HG02798 (cell line): ENCODE data around the gene MED28.
"Not testable (repeated sequence)": the region's sequence is repeated elsewhere in the genome, so short reads cannot be mapped to it uniquely, and the experiment has no call there.

Source experiments
- ATAC-seq: cut with Tn5 transposase; IDR thresholded peaks from one replicate; pipeline ENCODE4 v1.9.1; 2021; ENCODE audit warnings: mild to moderate bottlenecking; ENCODE audit not compliant: unreplicated experiment, poor library complexity

The MED28 gene, protein sequence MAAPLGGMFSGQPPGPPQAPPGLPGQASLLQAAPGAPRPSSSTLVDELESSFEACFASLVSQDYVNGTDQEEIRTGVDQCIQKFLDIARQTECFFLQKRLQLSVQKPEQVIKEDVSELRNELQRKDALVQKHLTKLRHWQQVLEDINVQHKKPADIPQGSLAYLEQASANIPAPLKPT

DNA sequence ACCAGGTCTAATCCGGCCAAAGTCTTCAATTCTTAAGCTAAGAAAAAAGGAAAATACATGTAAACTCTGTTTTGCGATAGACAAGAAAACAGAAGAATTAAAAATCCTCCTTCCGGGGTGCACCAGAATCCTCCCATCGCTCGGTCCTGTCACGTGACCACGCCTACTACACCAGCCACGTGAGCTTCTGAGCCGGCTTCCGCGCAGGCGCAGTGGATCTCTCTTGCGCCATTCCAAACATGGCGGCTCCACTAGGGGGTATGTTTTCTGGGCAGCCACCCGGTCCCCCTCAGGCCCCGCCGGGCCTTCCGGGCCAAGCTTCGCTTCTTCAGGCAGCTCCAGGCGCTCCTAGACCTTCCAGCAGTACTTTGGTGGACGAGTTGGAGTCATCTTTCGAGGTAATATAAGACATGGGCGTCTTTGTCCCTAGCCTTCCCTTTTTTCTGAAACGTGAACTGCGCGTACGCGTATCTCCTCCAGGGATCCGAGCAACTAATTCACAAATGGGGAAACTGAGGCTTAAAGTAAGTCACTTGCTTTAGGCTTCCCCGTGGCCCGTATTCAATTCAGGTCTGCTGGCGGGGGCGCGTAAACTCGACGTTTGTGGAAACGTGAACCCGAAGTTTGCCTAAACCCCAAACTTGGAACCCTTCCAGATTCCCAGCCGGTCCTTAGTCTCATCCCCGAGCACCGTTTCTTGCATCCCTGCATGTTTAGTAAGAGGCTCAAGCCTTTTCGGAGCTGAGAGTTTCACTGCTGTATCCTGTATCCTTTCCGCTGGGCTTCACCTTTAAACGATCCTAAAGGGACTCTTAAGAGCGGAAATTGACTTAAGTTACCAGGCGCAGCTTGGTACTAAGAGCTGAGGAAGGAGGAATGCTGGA, at the start of gene MED28:
TSS of gene MED28 (plus strand) at position 226 of the 884 bp plus-strand sequence. CDS start at position 240, 14 bp downstream.
- peak; percentile 97 for ATAC-seq

DNA sequence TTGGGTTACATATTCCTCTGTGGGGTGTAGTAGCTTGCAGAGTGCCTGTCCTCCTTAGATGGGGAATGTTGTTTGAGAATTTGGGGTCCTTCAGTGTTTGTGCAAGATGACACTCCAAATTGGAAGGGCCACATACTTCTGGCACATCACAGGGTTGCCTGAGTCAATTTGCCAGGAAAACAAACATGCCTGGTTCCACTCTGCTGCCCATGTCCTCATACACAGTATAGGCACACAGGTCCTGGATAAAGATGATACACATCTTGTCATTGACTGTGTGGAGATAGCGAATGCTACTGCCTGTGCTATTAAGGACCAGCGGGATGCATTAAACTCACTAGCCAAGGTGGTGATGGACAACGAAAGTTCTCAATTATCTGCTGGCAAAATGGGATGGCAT, 48.6 kb upstream of the MED28 start:
- ATAC-seq: no peak

DNA sequence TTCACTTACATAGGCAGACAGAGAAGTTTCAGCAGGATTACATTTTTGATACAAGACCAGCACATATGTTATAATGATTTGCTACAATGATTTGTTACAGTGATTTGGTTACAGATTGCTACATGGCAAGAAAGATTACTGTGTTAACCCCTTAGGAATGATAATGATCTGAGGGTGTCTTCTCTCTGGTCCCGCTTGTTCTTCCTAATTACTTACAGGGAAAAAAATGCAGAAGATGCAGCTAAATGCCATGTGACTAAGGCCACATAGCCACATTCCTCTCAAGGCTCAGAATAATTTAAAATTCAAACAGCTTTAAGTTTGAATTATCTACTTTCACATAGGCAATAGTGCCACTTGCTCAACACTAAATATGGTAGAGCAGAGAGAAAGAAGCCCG, 47.2 kb upstream of the MED28 start:
- ATAC-seq: no peak

GRCh38 chr4:17574206-17574605, 40.2 kb upstream of the MED28 start:
- no peak for ATAC-seq

DNA sequence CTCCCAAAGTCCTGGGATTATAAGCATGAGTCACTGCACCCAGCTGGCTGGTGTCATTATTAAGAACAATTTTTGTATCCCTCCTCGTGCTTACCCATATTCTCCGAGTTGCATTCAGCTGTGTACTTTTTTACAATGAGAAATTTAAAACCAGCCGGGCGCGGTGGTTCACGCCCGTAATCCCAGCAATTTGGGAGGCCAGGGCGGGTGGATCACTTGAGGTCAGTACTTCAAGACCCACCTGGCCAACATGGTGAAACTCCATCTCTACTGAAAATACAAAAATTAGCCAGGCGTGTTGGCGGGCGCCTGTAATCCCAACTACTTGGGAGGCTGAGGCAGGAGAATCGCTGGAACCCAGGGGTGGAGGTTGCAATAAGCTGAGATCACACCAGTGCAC, 39.3 kb upstream of the MED28 start:
- not testable (repeated sequence) for ATAC-seq

DNA sequence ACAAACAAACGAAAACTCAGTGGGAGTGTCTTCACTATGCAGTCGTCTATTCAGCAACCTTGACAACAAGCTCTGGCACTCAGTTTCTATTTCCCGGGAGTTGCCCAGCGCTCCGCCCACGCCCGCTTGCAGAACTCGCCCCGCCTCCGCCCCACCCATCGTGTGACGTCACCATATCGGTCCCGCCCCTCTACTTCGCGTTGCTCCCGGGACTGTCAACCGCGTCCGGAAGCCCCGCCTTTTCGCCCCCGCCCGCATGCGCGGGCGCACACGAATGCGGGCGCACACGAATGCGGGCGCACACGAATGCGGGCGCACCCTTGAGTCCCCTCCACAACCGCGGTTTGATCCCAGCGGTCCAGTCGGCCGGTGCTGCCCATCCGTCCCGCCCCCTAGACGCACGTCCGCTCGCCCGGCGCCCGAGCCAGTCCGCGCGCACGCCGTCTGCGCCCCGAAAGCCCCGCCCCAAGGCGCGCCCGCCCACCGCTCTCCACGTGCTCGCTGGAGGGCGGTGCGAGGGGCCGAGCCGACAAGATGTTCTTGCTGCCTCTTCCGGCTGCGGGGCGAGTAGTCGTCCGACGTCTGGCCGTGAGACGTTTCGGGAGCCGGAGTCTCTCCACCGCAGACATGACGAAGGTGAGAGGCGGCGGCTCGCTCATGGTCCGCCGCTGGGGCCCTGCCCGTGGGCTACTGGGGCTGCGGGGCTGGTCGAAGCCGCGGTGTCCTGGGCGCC, 37.3 kb upstream of the MED28 start, which contains the start of gene LAP3:
TSS of gene LAP3 (plus strand) at position 267 of the 733 bp plus-strand sequence. CDS start at position 535, 268 bp downstream.
- peak; percentile 89 for ATAC-seq

- ATAC-seq: peak; percentile 14
Observed at GRCh38 chr4:17577665-17578481, 36.6 kb upstream of the MED28 start.

DNA sequence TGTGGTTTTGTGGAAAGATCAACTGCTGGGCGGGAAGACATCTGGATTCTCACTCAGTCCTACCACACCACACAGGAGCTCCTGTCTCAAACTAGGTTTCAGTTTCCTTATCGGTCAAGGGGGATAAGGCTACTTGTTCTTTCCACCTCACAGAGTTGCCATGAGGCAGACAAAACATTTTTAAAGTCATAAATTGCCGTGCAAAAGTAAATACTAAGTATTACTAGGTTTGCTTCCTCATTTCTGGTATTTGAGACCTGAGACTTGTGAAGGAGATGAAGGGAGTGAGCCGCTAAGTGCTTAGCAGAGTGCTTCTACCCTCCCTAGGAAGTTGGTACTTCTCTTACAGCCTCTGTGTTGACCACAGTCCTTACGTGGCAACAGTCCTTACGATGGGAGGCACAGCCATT, 36.0 kb upstream of the MED28 start:
- peak; percentile 28 for ATAC-seq

DNA sequence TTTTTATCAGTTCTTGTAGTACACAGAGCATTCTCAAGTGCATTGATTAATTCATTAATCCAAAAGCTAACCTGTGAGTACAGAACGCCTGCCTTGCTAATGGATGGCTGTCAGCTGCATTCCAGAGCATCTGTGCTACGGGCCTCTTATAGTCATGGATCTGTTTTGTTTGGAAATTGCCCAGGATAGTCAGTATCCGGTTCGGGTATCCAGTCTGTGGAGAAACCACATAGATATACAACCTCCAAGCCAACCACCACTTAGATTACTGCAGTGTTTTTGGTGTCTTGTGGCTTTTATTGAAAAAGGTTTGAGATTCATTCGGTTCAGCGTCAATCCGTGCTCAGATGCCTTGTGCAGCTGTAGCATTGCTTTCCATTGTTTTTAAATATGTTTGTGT, 33.5 kb upstream of the MED28 start:
- no peak for ATAC-seq

DNA sequence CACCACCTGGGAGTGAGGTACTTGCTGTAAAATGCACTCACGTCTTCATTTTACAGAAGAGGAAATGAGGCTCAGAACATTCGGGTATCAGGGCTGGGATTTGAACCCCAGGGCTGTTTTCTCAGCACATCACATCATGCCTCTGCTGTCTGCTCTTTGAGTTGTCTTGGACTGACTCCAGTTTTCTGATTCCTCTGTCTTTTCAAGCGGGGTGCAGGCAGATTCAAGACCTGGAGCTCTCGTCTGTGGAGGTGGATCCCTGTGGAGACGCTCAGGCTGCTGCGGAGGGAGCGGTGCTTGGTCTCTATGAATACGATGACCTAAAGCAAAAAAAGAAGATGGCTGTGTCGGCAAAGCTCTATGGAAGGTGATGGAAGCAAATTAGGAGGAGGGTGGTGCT, 31.2 kb upstream of the MED28 start:
- no peak for ATAC-seq

DNA sequence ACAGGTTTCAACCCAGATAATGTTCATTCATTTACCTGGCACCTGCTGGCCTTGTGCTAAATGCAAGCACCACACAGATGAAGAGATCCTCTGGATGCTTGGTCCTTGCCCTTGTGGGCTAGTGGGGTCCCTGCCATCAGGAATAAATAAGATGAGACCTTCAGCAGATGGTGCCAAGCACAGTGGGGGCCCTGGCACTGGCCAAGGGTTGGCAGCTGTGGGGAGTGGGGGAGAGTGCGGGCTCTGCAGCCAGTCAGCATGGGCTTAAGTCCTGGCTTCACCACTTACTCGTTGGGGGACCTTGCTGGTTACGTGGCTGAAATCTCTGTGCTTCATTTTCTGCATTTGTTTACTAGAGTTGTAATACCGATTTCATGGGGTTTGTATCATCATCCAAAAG, 30.5 kb upstream of the MED28 start:
- no peak for ATAC-seq

GRCh38 chr4:17584521-17585213, 29.8 kb upstream of the MED28 start:
- no peak for ATAC-seq

DNA sequence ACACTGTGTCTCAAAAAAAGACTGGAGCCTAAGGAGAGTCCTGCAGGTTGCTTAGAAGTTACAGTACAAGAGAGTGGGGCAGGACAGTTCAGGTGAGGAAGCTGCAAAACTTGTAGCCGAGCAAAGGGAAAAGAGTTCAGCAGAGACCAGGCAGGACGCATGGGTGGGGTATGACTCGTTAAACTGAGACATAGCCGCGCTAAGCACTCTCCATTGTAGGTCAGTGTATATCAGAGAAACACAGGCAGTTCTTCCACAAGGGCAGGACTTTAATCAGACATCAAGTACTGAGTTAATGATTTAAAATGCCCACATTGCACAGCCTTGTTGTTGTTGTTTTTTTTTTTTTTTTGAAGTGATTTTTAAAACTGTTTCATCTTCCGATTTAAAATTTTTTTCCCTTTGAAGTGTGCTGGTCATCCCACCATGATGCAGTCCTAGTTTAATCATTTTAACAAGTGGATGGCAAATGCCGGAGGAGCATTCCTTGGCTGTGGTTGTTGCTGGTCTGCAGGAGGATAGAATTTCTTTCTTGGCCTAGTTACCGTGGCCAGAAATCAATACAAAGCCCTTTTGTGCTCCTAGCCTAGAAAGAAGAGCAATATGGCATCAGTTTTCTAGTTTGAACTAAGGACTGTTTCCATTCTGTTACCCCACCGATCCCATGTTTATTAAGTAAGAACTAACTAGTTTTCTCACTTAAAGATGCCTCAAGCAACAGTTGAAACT, 27.2 kb upstream of the MED28 start:
- no peak for ATAC-seq

DNA sequence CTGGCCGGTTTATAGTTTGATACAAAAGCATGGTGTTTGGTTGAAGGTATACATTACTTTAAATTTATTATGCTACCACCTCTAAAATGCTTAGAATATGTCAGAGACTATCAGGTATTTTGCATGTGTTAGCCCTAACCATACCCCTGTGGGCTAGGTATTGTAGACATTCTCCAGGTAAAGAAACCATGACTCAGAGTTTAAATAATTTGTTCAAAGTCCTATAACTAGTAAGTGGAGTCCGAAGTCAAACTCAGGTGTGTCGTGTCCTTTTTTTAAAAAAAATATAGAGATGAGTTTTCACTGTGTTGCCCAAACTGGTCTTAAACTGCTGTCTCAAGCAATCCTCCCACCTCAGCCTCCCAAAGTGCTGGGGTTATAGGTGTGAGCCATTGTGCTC, 25.1 kb upstream of the MED28 start:
- ATAC-seq: no peak

GRCh38 chr4:17595471-17596005, 18.9 kb upstream of the MED28 start:
- ATAC-seq: peak; percentile 88

DNA sequence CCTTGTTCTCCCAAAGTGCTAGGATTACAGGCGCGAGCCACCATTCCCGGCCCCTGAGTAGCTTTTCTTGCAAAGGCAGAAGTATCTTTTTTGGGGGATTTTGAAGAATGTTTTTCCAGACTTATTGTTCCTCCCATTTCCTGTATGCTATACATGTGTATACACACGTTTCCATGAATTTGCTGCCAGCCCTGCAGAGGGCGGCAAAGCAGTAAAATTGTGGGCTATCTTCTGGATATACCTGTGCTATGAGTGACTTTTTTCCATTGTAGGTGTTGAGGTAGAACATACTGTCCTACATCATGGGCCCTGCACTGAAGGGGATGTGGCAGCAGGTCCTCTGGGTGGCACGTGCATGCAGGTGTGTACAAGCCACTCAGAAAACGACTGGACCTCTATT, 16.9 kb upstream of the MED28 start:
- ATAC-seq: no peak

- no peak for ATAC-seq
Observed at GRCh38 chr4:17599826-17600225, 14.6 kb upstream of the MED28 start.

GRCh38 chr4:17605236-17605635, 9.2 kb upstream of the MED28 start:
- ATAC-seq: no peak
